Fibroblast of skin of right quadriceps (primary cell): ENCODE measurements around the gene FYCO1.
A peak's percentile ranks its signal among the peaks of the same experiment; 100 is the strongest.
"Not testable (repeated sequence)": the region's sequence is repeated elsewhere in the genome, so short reads cannot be mapped to it uniquely, and the experiment has no call there.

Source experiments
- DNase-seq: peaks from one replicate; pipeline ENCODE4 v3.0.0-alpha.2; 2013

Gene FYCO1

GRCh38 chr3:46008058-46008457, 12.4 kb upstream of the FYCO1 start:
- DNase-seq: no peak

DNA sequence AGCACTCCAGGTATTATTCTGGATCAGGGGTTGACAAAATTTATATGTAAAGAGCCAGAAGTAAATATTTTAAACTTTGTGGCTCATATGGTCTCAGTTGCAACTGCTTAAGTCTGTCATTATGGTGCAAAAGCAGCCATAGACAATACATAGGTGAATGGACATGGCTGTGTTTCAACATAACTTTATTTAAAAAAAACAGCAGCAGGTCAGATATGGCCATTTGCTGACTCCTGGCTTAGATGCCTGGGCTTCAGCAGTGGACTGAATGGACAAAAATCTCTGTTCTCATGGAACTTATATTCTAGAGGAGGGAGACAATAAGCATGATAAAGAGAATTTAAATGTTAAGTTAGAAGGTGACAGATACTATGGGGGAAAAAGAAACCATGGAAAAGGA, 11.7 kb upstream of the FYCO1 start:
- DNase-seq: no peak

DNA sequence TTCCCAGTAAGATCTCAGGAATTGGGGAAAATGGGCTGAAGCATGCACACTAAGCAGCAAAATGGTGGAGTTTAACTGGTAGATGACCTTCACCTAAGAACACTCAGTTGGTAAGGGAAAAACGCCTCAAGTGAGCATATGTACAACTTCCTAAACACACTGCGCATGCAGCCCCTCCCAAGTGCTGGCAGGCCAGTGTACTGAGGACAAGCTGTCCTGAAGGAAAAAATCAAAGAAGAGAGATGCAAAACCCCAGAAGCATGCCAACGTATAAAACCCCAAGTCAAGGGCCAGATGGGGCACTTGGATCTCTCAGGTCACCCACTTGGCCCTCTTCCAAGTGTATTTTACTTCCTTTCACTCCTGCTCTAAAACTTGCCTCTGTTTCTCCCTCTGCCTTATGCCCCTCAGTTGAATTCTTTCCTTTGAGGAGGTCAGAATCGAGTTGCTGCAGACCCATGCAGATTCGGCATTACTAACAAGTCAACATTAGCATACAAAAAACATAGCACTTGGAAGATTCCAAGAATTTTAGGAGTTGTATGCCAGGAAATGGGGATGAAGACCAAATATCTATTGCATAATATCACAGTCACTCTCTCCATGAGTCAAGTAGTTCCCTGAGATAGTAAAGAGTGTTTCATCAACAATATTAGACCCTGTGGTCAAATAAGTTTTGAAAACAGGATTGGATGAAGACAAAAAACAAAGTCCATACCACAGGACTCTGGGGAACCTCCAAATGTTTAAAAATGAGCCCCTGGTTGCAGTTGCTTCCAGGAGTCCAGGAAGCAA, 10.8 kb upstream of the FYCO1 start:
- peak; percentile 86 for DNase-seq

GRCh38 chr3:46003706-46004105, 8.1 kb upstream of the FYCO1 start:
- not testable (repeated sequence) for DNase-seq

GRCh38 chr3:46001178-46001577, 5.6 kb upstream of the FYCO1 start:
- no peak for DNase-seq

- no peak for DNase-seq
Measured at GRCh38 chr3:45997942-45998341, 2.3 kb upstream of the FYCO1 start.

- DNase-seq: not testable (repeated sequence)
Measured at GRCh38 chr3:45997499-45997898, 1.9 kb upstream of the FYCO1 start.

- no peak for DNase-seq
Measured at GRCh38 chr3:45994419-45995235, 997 bp downstream of the FYCO1 start.

GRCh38 chr3:45993421-45994027, 2.1 kb downstream of the FYCO1 start:
- DNase-seq: no peak

- DNase-seq: peak; percentile 95
Measured at GRCh38 chr3:45992821-45993221, 2.8 kb downstream of the FYCO1 start.

DNA sequence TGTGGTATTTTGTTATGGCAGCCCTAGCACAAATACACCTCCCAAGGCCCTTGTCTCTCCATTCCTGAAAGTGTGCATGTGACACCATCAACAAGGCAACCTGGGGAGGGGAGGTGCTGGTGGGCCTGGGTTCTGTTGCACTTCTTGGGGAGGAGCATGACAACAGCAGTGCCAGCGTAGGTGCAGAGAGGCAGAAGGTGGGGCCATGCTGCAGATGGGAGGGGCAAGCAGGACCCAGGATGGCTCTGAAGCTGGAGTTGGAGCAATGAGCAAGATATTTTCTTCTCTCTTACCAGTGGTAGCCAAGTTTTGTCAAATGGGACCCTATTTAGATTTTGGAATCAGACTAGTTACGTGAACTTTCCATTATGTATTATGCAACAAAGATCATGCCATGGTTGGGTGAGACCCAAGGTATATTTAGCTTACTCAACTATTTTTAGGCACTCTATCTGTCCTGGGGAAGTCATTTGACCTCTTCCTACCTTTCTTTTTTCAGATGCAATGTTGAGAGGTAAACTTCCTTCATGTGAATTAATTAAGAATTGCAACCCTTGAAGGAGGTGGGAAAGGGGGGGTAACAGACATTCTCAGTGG, 3.4 kb downstream of the FYCO1 start:
- DNase-seq: no peak

GRCh38 chr3:45991341-45991740, 4.3 kb downstream of the FYCO1 start:
- no peak for DNase-seq

DNA sequence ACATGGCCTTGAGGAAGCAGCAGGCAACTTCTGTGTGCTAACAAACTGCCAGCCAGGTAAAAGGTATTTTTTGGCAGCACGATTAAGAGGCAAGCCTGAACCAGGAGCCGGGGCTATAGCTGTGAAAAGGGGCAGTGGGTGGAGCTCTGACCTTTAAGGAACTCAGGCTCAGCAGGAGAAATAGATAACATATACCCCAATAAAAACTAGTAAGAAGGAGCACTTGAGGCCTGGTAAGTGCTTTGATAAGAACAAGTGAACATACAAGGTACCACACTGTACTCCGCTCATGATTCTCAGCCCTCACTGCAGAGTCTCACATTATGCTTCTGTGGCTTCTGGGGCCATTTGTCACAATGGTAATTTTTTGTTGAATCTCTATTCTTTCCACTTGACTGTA, 5.4 kb downstream of the FYCO1 start:
- DNase-seq: no peak

- peak; percentile 85 for DNase-seq
Measured at GRCh38 chr3:45988804-45989203, 6.8 kb downstream of the FYCO1 start.

DNA sequence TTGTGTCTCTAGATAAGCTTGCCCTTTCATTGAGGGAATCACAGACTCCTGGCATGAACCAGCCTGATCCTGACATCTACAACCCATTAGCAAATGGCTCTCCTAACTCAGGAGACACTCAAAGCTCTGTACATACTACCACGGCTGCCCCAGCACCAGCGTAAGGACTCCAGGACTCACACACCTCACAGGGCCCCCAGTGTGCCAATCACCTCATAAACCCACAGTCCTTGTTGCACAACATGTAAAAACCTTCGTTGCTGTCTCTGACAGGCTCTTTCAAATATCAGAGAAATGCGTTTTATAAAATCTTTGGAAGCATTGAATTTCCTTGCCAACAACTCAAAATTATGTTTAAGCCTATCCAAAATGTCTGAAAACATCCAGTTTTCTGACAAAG, 7.3 kb downstream of the FYCO1 start:
- DNase-seq: no peak

DNA sequence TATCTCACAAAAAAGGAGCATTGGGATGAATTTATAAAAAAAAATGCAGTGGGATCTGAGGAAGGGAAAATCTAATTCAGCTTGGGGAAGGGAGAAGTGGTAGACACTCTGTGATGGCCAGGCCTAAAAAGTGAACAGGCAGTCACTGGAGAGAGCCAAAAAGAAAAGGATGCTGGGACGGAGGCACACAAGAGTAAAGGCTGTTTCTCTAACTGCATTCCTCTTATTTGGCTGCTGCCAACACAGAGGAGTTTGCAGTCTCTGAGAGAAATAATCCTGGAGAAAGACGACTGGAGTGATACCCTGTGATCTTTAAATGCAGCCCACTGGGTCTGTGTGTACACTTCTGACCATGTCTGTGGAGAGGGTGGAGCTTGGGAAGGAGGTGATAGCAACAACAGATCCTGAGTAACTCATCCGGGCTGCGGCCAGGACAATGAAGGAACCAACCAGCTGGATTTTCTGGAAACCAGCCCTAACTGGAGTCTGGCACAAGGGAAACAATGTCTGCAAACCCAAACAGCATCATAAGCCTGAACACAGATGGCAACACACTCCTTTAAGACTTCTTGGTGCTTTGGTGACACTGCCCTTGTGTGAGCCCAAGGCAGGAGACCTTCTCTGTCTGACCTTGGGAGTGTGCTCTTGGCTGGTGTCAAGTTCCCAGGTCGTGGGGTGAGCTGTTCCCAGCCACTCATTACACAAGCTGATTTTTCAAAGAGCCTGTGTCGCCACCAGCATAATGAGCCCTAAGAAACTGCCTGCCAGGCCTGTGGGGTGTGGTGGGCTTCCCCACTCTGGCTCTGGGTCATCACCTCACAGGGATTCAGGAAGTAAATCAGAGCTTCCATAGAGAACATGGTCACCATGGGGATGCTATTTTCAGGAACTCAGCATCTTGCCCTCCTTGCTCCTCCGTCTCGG, 8.0 kb downstream of the FYCO1 start:
- peak; percentile 25 for DNase-seq

DNA sequence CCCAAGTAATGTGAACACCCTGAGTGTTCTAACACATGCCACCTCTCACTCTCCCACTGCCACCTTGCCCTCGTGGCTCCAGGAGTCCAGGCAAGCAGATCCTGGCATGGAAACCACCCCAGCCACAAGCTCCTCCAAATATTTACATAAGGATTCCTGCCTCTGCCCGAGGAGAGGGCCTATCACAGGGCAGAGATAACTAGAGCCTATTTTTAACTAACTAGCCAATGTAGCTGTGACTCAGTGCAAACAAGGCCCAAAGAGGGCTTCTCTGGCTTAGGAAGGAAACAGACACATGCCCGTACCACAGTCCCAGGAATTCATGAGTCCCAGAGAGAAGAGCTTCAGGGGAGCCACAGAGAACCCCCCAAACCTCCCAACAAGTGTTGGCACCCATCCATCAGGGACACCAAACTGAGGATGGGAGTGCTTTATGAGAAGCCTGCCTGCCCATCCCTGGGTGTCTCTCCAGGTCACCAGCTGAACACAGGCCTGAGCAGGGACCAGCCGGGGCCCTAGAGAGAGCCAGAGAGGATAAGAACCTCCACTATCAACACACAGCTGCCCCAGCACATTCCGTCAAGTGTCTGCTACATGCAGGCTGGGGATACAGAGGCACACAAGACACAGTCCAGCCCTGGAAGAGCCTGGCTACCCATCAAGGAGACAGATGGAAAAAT, 9.2 kb downstream of the FYCO1 start:
- DNase-seq: peak; percentile 65

- no peak for DNase-seq
Measured at GRCh38 chr3:45985532-45986302, 9.9 kb downstream of the FYCO1 start.

- DNase-seq: peak; percentile 66
Measured at GRCh38 chr3:45984331-45985312, 11.0 kb downstream of the FYCO1 start.

DNA sequence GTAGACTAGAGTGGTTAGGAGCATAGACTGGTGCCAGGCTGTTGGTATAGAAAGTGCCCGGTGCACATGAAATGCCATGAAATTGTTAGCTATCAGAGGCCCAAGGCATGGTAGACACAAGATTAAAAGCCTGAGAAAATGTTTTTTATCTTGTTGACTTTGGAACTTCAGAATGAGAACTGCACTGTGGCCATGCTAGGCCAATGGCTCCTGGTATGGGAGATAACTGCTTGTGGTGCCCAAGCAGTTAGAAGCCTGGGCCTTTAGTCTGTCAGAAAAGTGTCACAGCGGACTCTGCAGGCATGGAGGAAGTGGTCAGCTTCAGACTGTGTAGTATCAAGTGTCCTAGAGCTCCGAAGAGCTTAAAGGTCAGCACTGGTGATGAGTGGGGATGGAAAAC, 11.9 kb downstream of the FYCO1 start:
- DNase-seq: no peak
